ENCODE results near the gene ITGB3.

ITGB3 gene

DNA sequence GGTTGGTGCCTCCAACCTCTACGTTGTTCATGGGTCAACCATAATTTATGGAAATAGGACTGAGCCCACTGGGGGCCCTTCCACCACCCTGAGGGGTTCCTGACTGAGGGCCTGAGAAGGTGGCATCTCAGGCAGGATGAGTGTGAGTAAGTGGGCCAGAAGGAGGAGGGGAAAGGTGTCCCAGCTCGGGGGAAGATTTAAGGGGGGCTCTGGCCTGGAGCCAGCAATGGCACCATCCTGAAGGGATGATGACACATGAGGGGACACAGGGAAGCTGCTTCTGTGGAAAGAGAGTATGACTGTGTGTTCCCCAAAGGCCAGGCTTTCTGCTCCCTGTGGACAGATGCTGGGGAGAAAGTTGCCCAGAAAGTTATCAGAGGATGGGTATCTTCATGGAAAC is 25.8 kb upstream of the ITGB3 start:
- H3K4me3 ChIP-seq (ENCODE audit: low read depth, low read length): no peak overlapping the region
- TF ChIP-seq, protein P1, sequence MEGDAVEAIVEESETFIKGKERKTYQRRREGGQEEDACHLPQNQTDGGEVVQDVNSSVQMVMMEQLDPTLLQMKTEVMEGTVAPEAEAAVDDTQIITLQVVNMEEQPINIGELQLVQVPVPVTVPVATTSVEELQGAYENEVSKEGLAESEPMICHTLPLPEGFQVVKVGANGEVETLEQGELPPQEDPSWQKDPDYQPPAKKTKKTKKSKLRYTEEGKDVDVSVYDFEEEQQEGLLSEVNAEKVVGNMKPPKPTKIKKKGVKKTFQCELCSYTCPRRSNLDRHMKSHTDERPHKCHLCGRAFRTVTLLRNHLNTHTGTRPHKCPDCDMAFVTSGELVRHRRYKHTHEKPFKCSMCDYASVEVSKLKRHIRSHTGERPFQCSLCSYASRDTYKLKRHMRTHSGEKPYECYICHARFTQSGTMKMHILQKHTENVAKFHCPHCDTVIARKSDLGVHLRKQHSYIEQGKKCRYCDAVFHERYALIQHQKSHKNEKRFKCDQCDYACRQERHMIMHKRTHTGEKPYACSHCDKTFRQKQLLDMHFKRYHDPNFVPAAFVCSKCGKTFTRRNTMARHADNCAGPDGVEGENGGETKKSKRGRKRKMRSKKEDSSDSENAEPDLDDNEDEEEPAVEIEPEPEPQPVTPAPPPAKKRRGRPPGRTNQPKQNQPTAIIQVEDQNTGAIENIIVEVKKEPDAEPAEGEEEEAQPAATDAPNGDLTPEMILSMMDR (IDR thresholded peaks at IDR 0.05; ENCODE audit: low read depth, low read length): no peak
- in situ Hi-C loops (cut with HindIII; ENCODE audit: low sequenced_read_pairs): no loop called here
- no peak for DNase-seq (ENCODE audit: low read depth, low spot score)

DNA sequence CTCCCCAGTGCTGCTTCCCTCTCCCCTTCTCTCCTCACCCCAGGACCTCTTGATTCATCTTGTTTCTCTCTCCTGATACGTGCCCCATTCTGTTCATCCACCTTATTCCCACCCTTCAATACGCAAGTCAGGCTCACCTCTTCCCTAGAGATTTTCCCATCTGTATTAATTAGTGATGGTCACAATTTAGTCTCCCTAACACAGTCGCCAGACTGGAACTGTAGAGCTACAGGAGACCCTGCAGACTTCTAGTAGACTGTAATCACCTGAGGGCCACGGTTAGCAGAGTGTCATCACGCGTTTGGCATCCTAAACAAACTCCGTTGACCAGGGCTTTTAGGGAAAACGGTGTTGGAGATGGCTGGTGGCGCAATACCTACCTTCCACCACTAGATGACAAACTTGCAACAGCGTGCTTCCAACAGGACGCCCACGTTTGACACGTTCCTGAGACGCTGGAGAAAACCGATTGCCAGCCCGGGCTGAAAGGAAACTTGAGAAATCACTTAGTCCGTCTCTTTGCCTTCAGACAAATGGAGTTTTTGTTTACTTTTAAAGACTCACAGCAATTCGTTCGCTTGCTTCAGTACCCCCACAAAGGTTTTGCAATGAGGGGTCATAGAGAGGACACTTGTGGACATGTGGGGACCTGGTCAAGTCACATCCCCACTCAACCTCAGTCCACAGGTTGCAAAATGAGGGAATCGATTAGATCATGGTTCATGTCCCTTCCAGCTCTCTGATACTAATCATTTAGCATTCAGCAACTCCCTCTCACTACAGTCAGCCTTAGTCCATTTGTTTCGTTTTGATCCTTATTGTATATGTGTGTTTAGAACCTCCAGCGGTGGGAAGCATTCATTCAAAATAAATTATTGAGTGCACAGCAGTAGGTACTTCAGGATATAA is 23.8 kb upstream of the ITGB3 start:
- DNase-seq (ENCODE audit: low read depth, low spot score): peak; percentile 94
- in situ Hi-C loops (cut with HindIII; ENCODE audit: low sequenced_read_pairs): no loop called here
- TF ChIP-seq, protein P1 (IDR thresholded peaks at IDR 0.05; ENCODE audit: low read depth, low read length): peak; percentile 100
- peak overlapping the region; percentile 12 for H3K4me3 ChIP-seq (ENCODE audit: low read depth, low read length)

DNA sequence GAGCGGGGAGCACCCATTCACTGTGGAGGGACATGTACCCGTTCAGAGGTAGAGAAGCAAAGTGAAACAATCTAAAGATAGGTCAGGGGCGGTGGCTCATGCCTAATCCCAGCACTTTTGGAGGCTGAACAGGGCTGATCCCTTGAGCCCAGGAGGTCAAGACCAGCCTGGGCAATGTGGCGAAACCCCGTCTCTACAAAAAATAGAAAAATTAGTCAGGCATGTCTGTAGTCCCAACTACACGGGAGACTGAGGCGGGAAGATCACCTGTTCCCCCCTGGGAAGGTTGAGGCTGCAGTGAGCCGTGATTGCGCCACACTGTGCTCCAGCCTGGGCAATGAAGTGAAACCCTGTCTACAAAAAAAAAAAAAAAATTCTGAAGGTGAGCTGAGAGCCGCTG is 22.8 kb upstream of the ITGB3 start:
- TF ChIP-seq, protein P1 (IDR thresholded peaks at IDR 0.05; ENCODE audit: low read depth, low read length): no peak
- no peak for DNase-seq (ENCODE audit: low read depth, low spot score)
- in situ Hi-C loops (cut with HindIII; ENCODE audit: low sequenced_read_pairs): no loop called here
- no peak overlapping the region for H3K4me3 ChIP-seq (ENCODE audit: low read depth, low read length)

DNA sequence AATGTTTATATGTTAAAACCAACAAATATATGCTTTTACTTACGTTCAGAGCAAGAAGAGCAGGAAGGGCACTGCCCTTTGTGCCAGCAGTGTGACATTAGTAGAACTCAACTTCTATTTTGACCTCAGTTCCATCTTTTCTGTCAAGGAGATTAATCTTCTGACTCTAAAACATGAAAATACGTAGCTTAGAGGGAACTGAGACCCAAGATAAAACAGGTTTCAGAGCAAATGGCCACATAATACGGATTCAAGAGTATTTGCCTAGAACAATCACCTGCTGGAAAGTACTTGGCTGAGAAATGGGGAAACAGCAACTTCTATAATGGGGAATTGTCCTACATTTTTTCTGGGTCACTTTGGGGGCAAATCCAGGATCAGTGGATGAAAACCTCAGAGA is 22.3 kb upstream of the ITGB3 start:
- in situ Hi-C loops (cut with HindIII; ENCODE audit: low sequenced_read_pairs): no loop called here
- TF ChIP-seq, protein P1 (IDR thresholded peaks at IDR 0.05; ENCODE audit: low read depth, low read length): no peak

DNA sequence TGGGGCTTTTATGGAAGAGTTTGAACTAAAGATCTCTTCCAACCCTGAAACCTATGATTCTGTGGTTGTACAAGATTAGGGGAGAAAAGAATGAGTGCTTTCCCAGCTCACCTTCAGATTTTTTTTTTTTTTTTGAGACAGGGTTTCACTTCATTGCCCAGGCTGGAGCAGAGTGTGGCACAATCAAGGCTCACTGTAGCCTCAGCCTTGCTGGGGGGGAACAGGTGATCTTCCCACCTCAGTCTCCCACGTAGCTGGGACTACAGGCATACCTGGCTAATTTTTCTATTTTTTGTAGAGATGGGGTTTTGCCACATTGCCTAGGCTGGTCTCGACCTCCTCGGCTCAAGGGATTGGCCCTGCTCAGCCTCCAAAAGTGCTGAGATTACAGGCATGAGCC is 21.8 kb upstream of the ITGB3 start:
- DNase-seq (ENCODE audit: low read depth, low spot score): no peak
- TF ChIP-seq, protein P1 (IDR thresholded peaks at IDR 0.05; ENCODE audit: low read depth, low read length): no peak
- H3K4me3 ChIP-seq (ENCODE audit: low read depth, low read length): no peak overlapping the region
- in situ Hi-C loops (cut with HindIII; ENCODE audit: low sequenced_read_pairs): no loop called here

More for the DNA sequence above, 22.3 kb upstream of the ITGB3 start:
- no peak for DNase-seq (ENCODE audit: low read depth, low spot score)
- no peak overlapping the region for H3K4me3 ChIP-seq (ENCODE audit: low read depth, low read length)

DNA sequence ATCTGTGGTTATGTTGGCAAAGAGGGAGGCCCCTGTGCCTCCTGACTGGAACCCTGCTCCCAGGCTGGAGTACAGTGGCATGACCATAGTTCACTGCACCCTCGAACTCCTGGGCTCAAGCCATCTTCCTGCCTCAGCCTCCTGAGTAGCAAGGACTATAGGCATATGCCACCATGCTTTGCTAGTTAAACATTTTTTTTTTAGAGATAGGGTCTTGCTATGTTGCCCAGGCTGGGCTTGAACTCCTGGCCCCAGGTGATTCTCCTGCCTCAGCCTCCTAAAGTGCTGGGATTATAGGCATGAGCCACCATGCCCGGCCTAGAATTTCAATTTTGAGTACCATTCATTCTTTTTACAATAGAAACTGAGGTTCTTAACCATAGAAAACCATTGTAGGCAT is 21.2 kb upstream of the ITGB3 start:
- in situ Hi-C loops (cut with HindIII; ENCODE audit: low sequenced_read_pairs): no loop called here
- no peak overlapping the region for H3K4me3 ChIP-seq (ENCODE audit: low read depth, low read length)
- TF ChIP-seq, protein P1 (IDR thresholded peaks at IDR 0.05; ENCODE audit: low read depth, low read length): no peak
- DNase-seq (ENCODE audit: low read depth, low spot score): no peak

All from astrocyte of the spinal cord (primary cell).